ENCODE results near the gene SMC5. TPM values are rescaled to one million over a fixed set of nuclear protein-coding genes. Genes with fewer than 3 reads are reported as not detected.

SMC5 gene
- total RNA-seq, 4 donors from 2014 or later: 17.2 to 27.4 (median 17.8) TPM

DNA sequence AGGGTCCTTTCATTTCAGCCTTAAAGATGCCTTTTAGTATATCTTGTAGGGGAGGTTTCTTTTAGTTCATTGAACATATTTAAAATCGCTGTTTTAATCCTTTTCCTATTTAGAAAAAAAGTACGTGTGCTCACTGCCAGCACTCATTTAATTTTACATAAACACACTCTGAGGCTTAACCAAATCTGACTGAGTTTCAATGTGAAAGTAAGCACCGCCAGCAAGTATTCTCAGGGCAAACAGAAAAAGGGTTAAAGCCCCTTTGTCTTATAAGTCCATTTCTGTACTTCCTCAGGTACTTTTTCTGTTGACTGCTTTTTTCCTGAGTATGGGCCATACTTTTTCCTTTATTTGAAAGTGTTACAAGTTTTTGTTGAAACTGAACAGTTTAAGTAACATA is 31.8 kb downstream of the SMC5 start:
- Histone ChIP-seq H3K27ac (replicated peaks in 1 of 4) (no peak overlapping the region), H3K9me3 (peaks cover 0 to 5% (median 3%) of the 10 kb centered on the region in 4 donors), H3K36me3 (peaks cover 0 to 22% (median 7%) of the 10 kb centered on the region in 4 donors), H3K27me3 (no peaks in the 10 kb centered on the region), H3K4me3 (no peak overlapping the region), H3K4me1 (peaks cover under 1 to 7% (median 5%) of the 10 kb centered on the region in 4 donors)
- DNase-seq (ENCODE audit: extremely low spot score): no peak
- 66% methylated on average over 3 of the region's 3 CpGs for WGBS
- TF ChIP-seq, protein P1, sequence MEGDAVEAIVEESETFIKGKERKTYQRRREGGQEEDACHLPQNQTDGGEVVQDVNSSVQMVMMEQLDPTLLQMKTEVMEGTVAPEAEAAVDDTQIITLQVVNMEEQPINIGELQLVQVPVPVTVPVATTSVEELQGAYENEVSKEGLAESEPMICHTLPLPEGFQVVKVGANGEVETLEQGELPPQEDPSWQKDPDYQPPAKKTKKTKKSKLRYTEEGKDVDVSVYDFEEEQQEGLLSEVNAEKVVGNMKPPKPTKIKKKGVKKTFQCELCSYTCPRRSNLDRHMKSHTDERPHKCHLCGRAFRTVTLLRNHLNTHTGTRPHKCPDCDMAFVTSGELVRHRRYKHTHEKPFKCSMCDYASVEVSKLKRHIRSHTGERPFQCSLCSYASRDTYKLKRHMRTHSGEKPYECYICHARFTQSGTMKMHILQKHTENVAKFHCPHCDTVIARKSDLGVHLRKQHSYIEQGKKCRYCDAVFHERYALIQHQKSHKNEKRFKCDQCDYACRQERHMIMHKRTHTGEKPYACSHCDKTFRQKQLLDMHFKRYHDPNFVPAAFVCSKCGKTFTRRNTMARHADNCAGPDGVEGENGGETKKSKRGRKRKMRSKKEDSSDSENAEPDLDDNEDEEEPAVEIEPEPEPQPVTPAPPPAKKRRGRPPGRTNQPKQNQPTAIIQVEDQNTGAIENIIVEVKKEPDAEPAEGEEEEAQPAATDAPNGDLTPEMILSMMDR (IDR thresholded peaks at IDR 0.05): no peak
- TF ChIP-seq EP300 (IDR thresholded peaks at IDR 0.05) (no peak), POLR2A (IDR thresholded peaks at IDR 0.05; ENCODE audit: low read depth) (no peak), POLR2AphosphoS5 (IDR thresholded peaks at IDR 0.05) (no peak)
- intact Hi-C loops (cut with DNase I): no loop called here

DNA sequence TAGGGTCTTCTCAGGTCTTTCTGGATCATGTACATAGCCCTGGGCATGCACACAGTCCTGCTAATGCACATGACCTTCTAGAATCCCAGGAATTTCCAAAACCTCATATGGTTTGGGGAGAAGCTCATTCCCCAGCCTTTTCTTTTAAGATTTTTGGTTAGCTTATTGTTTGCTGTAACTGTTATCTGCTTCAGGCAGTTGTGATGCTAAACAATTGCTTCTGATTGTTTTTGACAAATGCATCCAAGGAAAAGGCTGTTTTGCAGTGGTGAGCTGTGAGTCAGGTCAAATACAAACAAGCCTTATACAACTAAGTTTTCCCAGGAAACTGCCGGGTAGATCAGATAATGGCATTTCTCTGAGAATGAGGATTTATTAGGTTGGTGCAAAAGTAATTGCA is 32.7 kb downstream of the SMC5 start:
- 93% methylated on average over 1 of the region's 1 CpG for WGBS
- DNase-seq (ENCODE audit: extremely low spot score): no peak
- intact Hi-C loops (cut with DNase I): no loop called here
- Histone ChIP-seq H3K4me1 (no peaks in the 10 kb centered on the region), H3K9me3 (peaks cover 0 to 5% (median 3%) of the 10 kb centered on the region in 4 donors), H3K4me3 (no peak overlapping the region), H3K36me3 (peaks cover 0 to 18% (median 7%) of the 10 kb centered on the region in 4 donors), H3K27ac (replicated peaks in 1 of 4) (no peak overlapping the region), H3K27me3 (no peaks in the 10 kb centered on the region)
- TF ChIP-seq EP300 (IDR thresholded peaks at IDR 0.05) (no peak), POLR2AphosphoS5 (IDR thresholded peaks at IDR 0.05) (no peak), POLR2A (IDR thresholded peaks at IDR 0.05; ENCODE audit: low read depth) (no peak)
- TF ChIP-seq, protein P1 (IDR thresholded peaks at IDR 0.05): no peak

DNA sequence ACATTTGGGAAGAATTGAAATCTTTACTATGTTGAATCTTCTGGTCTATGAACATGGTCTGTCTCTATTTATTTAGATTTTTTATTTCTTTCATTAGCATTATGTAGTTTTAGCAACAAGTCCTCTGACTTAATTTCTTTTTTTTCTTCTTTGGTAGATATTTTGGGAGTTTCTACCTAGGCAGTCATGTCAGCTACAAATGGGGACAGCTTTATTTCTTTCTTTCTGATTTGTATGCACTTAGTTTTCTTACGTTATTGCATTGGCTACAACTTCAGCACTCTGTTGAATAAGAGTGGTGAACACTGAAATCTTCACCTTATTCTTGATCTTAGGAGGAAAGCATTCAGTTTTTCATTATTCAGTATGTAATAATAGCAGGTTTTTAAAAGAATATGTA is 33.5 kb downstream of the SMC5 start:
- Histone ChIP-seq H3K9me3 (peaks cover 0 to 5% (median 3%) of the 10 kb centered on the region in 4 donors), H3K4me1 (no peaks in the 10 kb centered on the region), H3K36me3 (peaks cover 0 to 13% (median 5%) of the 10 kb centered on the region in 4 donors), H3K27ac (replicated peaks in 1 of 4) (no peak overlapping the region), H3K27me3 (no peaks in the 10 kb centered on the region), H3K4me3 (no peak overlapping the region)
- intact Hi-C loops (cut with DNase I): no loop called here
- WGBS: 91% methylated on average over 1 of the region's 1 CpG
- no peak for DNase-seq (ENCODE audit: extremely low spot score)
- no peak for TF ChIP-seq EP300 (IDR thresholded peaks at IDR 0.05)
- no peak for TF ChIP-seq POLR2A (IDR thresholded peaks at IDR 0.05; ENCODE audit: low read depth)
- TF ChIP-seq POLR2AphosphoS5 (IDR thresholded peaks at IDR 0.05): no peak
- TF ChIP-seq, protein P1 (IDR thresholded peaks at IDR 0.05): no peak

DNA sequence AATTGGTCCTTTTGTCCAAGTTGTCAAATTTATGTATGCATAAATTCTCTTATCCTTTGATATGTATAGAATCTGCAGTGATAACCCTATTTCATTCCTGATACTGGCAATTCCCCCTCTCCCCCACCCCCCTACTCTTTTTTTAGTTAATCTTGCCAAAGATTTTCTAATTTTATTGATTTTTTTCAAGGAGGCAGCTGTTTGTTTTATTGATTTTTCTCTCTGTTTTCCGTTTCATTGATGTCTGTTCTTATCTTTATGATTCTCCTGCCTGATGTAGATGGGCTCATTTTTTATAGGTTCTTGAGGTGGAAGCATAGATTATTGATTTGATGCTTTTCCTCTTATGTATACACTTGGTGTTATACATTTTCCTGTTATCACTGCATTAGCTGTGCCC is 34.4 kb downstream of the SMC5 start:
- Histone ChIP-seq H3K36me3 (peaks cover 0 to 19% (median 4%) of the 10 kb centered on the region in 4 donors), H3K27me3 (no peaks in the 10 kb centered on the region), H3K27ac (replicated peaks in 1 of 4) (no peak overlapping the region), H3K9me3 (peaks cover 0 to 5% (median 3%) of the 10 kb centered on the region in 4 donors), H3K4me1 (no peaks in the 10 kb centered on the region), H3K4me3 (no peak overlapping the region)
- no peak for DNase-seq (ENCODE audit: extremely low spot score)
- WGBS: 100% methylated on average over 1 of the region's 1 CpG
- TF ChIP-seq POLR2A (IDR thresholded peaks at IDR 0.05; ENCODE audit: low read depth) (no peak), POLR2AphosphoS5 (IDR thresholded peaks at IDR 0.05) (no peak), EP300 (IDR thresholded peaks at IDR 0.05) (no peak)
- TF ChIP-seq, protein P1 (IDR thresholded peaks at IDR 0.05): no peak
- intact Hi-C loops (cut with DNase I): no loop called here

DNA sequence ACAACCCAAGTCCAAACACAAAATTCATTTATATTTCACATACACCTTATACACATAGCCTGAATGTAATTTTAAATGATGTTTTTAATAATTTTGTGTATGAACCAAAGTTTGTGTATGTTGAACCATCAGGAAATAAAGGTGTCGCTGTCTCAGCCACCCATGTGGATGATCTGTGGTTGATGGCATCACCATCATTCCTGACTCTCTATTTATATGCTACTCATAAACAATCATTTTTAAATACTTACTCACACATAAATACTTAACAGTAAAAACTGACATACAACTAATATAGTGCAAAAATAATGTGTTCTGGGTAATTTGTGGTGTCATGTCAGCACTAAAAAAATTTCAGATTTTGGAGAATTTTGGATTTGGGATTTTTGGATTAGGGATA is 38.4 kb downstream of the SMC5 start:
- 96% methylated on average over 1 of the region's 1 CpG for WGBS
- Histone ChIP-seq H3K27me3 (no peaks in the 10 kb centered on the region), H3K27ac (replicated peaks in 1 of 4) (no peak overlapping the region), H3K4me1 (no peaks in the 10 kb centered on the region), H3K36me3 (peaks cover 7 to 50% (median 29%) of the 10 kb centered on the region in 4 donors), H3K4me3 (no peak overlapping the region), H3K9me3 (peaks cover 0 to 3% (median 1%) of the 10 kb centered on the region in 4 donors)
- intact Hi-C loops (cut with DNase I): no loop called here
- TF ChIP-seq, protein P1 (IDR thresholded peaks at IDR 0.05): no peak
- TF ChIP-seq EP300 (IDR thresholded peaks at IDR 0.05) (no peak), POLR2A (IDR thresholded peaks at IDR 0.05; ENCODE audit: low read depth) (no peak), POLR2AphosphoS5 (IDR thresholded peaks at IDR 0.05) (no peak)
- no peak for DNase-seq (ENCODE audit: extremely low spot score)

All from esophagus muscularis mucosa (tissue), 4 donors.